Suppressor macrophage treated with lipopolysaccharide for 4 hours (primary cell): ENCODE measurements around the gene WDR74.

ENCODE experiments used
- DNase-seq: peaks from one replicate; pipeline ENCODE4 v3.0.0-alpha.2; 2020

WDR74 gene

GRCh38 chr11:62791501-62792201 is 47.7 kb downstream of the WDR74 start, which contains the start of gene TMEM223:
TSS of gene TMEM223 (minus strand) at chr11:62792006. CDS start at chr11:62791994, 12 bp downstream.
- DNase-seq: peak; percentile 87

GRCh38 chr11:62789576-62789975 is 49.8 kb downstream of the WDR74 start:
- DNase-seq: no peak

GRCh38 chr11:62788991-62789390 is 50.4 kb downstream of the WDR74 start:
- DNase-seq: no peak

- DNase-seq: peak; percentile 100
Measured at GRCh38 chr11:62787005-62787759, 52.2 kb downstream of the WDR74 start, which contains the start of gene TMEM179B. TSS of gene TMEM179B (plus strand) at chr11:62787402. CDS start at chr11:62787432, 30 bp downstream.

GRCh38 chr11:62786318-62787004 is 52.9 kb downstream of the WDR74 start:
- DNase-seq: peak; percentile 96
